LNCAP (cell line): ENCODE measurements around the gene PDE11A.
A peak's percentile ranks its signal among the peaks of the same experiment; 100 is the strongest.

Source experiments
- TF ChIP-seq, protein P1 (sequence below): fragments of 450-650 bp; IDR thresholded peaks from 2 replicates; pipeline ENCODE4 v1.5.1; 2017; ENCODE audit warnings: mild to moderate bottlenecking

The PDE11A gene

DNA sequence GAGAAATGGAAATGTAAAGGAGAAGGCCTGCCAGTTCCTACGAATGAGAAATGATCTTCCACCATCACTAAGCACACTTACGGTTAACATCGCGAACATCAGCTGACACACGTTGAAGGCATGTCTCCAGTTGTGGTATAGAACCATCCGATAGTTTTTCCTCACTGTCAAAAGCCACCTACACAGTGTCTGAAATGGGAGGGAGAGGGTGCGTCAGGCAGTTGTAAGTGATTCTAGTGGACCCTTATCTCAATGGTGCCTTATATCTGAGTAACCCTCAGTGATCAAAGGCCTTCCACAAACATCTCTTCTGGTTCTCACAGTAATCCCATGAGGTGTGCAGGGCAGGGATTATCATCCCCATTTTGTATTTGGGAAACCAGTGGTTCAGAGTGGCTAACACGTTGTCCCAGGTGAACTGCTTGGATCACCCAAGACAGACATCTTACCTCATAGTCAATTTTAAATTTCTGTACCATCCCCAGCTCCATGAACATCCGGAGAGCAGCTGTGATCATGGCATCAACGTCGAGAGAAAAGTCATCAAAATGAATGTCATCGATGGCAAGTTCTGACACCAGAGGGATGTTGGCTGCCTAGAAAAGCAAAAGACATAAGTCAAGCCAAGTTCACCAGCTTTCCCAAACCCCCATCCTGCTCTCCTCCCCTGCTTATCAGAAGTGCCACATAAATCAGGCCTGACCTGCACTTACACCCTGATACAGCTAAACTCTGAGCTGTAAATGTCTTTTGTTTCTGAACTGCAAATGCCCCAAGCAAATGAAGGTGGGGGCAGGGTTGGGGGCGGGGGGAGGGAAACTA is 344.8 kb downstream of the PDE11A start:
- TF ChIP-seq, protein P1, sequence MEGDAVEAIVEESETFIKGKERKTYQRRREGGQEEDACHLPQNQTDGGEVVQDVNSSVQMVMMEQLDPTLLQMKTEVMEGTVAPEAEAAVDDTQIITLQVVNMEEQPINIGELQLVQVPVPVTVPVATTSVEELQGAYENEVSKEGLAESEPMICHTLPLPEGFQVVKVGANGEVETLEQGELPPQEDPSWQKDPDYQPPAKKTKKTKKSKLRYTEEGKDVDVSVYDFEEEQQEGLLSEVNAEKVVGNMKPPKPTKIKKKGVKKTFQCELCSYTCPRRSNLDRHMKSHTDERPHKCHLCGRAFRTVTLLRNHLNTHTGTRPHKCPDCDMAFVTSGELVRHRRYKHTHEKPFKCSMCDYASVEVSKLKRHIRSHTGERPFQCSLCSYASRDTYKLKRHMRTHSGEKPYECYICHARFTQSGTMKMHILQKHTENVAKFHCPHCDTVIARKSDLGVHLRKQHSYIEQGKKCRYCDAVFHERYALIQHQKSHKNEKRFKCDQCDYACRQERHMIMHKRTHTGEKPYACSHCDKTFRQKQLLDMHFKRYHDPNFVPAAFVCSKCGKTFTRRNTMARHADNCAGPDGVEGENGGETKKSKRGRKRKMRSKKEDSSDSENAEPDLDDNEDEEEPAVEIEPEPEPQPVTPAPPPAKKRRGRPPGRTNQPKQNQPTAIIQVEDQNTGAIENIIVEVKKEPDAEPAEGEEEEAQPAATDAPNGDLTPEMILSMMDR, result no peak

DNA sequence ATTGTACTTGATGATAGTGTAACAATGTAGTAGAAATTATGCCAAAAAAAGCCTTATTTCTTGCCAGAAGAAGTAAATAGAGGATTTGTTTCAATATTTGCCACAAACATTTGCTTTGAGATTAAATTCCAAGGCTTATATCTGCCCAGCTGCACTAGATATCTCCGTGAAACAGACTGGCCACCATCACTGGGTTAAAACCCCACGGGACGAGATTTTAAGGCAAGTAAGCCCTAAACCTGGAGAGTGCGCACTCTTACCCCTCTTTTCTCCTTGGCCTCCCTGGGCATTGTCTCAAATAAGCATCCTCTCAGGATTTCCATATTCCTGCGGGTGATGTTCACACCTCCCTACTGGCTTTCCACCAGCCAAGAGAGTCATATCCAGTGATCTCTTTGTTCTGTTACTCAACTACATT is 345.6 kb downstream of the PDE11A start:
- TF ChIP-seq, protein P1, result no peak

- TF ChIP-seq, protein P1, result peak; percentile 84
Measured at GRCh38 chr2:177724398-177725287, 347.9 kb downstream of the PDE11A start.

DNA sequence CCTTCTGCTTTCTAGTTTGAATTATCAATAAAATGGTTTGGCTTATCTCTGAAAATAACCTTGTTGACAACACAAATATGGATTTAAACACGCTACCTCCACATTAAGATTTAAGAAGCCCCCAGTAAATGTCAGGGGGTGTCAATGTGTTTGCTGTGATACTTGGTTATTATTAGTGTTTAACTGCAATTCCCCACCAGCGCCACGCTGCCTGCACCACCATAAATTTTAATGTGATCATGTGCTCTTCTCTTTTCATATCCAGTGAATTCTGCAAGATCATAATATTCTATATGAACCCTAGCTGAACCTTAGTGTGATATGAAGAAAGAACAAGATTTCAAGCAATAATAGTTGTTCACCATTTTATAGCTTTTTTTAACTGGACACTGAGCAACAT is 349.3 kb downstream of the PDE11A start:
- TF ChIP-seq, protein P1, result no peak

DNA sequence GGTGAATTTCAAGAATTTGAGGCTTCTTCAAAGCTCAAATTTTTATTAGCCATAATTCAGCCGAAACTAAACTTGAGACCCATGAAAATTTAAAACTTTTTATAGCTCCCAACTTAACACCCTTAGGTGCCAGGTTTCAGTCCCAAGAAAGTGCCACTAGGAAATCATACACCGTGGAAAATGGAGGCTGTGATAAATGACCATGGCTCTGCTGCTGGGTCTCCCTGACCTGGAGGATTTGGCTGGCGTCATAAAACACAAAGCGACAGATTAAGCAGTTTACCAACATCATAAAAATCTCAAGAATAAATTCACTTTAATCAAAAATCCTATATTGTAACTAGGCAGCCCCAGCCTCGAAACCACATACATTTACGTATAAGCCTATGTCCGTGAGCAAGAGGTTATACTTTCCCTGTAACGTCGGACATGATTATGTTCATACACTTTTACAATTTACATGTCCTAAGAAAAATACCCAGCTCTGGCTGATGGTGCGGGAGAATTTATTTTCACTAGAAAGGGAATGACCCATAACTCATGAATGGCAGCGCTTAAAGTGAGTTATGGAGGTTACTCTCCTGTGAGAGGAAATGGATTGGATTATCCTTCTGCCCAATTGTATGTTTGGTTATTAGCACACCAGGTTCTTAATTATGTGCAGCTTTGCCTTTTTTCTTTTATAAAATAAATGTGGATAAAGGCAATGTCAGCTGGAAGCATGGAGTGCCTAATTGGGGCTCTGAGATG is 350.6 kb downstream of the PDE11A start:
- TF ChIP-seq, protein P1, result no peak

DNA sequence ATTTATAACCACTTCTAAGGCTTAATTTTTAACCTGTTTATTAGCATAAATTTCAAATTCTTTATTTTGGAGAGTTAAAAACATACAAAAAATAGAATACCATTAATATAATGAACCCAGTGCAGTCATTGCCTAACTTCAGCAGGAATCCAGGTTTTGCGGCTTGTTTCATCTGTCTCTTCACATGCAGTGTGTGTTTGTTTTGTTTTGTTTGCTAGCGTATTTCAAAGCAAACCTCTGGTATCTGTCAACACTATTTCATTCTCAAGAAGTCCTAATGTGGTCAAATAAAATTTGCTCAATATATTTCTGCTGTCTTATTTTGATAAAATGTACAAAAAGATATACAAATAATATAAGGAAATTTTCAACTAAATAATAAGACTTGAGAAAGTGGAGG is 351.5 kb downstream of the PDE11A start:
- TF ChIP-seq, protein P1, result no peak
